ENCODE measurements around the gene AARS2.

DNA sequence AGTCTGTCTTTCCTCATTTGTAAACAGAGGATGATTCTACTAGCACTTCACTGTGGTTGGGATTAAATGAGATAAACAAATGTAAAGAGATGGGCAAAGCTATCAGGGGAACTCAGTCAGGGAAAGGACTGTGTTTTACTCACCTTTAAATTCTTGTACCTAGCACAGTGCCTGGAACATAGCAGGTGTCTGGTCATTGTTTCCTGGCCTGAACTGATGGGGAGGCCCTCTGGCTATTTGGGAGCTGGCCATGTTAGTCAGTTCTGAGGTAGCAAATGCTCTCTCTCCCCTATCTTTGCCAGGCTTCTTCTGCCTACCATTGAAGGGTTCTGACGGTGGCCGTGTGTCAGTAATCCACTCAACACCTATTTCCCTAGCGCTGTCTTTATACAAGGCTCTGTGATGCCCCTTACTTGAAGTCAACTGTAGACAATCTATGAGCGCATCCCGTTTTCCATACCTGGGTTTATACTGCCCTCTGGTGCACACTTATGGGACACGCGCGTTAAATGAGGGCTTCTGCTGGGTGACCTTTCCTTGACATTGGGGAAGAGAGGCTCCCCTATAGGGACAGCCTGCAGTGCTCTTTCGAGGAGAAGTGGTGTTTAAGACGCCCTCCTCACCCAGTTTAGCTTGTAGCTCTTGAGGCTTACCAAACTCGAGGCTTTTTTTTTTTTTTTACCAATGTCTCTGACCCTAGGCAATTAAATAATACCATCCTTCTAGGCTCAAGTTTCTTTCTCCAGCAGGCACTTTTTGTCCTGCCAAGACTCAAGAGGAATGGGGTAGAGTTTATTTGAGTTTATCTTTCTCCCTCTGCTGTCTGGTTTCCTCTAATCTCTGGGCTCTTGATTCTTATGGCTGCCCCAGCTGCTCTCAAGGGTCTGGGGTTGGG lies 25.3 kb upstream of the AARS2 start:
- TF ChIP-seq POLR2A (IDR thresholded peaks at IDR 0.05) (no peak), CTCF (IDR thresholded peaks at IDR 0.05) (peak; percentile 54 to 83 (median 66))
